Neural progenitor cell (in vitro differentiated cells): ENCODE measurements around the gene TP53BP1. TPM values are rescaled to one million over a fixed set of nuclear protein-coding genes. Genes with fewer than 3 reads are reported as not detected.

ENCODE experiments used
- DNase-seq: peaks from one replicate; pipeline ENCODE4 v3.0.0-alpha.2; 2016; ENCODE audit warnings: low spot score
- H2AFZ ChIP-seq: fragments of 200-600 bp; sonication (generic); replicated peaks from 2 replicates; pipeline ENCODE4 v1.6.1; 2016; ENCODE audit warnings: antibody characterized with exemption
- H3F3A ChIP-seq: fragments of 200-600 bp; sonication (generic); 2 replicates; pipeline ENCODE4 v1.6.1; 2016; ENCODE audit warnings: antibody characterized with exemption, low read depth
- H3K27ac ChIP-seq: fragments of 200-600 bp; sonication (generic); 2 replicates; pipeline ENCODE4 v1.5.1; 2016; ENCODE audit warnings: mild to moderate bottlenecking
- H3K27me3 ChIP-seq: fragments of 200-600 bp; sonication (generic); 2 replicates; pipeline ENCODE4 v1.6.1; 2016; ENCODE audit warnings: mild to moderate bottlenecking, moderate library complexity
- H3K36me3 ChIP-seq: fragments of 200-600 bp; sonication (generic); 2 replicates; pipeline ENCODE4 v1.5.1; 2016
- H3K4me1 ChIP-seq: fragments of 200-600 bp; sonication (generic); 2 replicates; pipeline ENCODE4 v1.6.1; 2016; ENCODE audit warnings: mixed run types
- H3K4me2 ChIP-seq: fragments of 200-600 bp; sonication (generic); 2 replicates; pipeline ENCODE4 v1.6.1; 2016
- H3K4me3 ChIP-seq: fragments of 200-600 bp; sonication (generic); 2 replicates; pipeline ENCODE4 v1.5.1; 2016
- H3K79me2 ChIP-seq: fragments of 200-600 bp; sonication (generic); 2 replicates; pipeline ENCODE4 v1.6.1; 2016; ENCODE audit warnings: low read depth
- H3K9ac ChIP-seq: fragments of 200-600 bp; sonication (generic); 2 replicates; pipeline ENCODE4 v1.6.1; 2016
- H3K9me3 ChIP-seq: fragments of 200-600 bp; sonication (generic); 2 replicates; pipeline ENCODE4 v1.5.1; 2016; ENCODE audit warnings: low read depth
- H4K20me1 ChIP-seq: fragments of 200-600 bp; sonication (generic); 2 replicates; pipeline ENCODE4 v1.6.1; 2016; ENCODE audit warnings: low read depth
- H3K27ac Mint-ChIP-seq: 3 replicates; pipeline ENCODE4 v1.8.0; 2021; ENCODE audit warnings: mixed read lengths
- H3K27me3 Mint-ChIP-seq: 2 replicates; pipeline ENCODE4 v1.8.0; 2022; ENCODE audit warnings: low read depth, mild to moderate bottlenecking, inconsistent platforms, moderate library complexity, mixed read lengths; ENCODE audit not compliant: insufficient read depth
- H3K36me3 Mint-ChIP-seq: 3 replicates; pipeline ENCODE4 v1.8.0; 2021; ENCODE audit warnings: mixed read lengths
- H3K4me1 Mint-ChIP-seq: 3 replicates; pipeline ENCODE4 v1.8.0; 2021; ENCODE audit warnings: mixed read lengths
- H3K4me3 Mint-ChIP-seq: 3 replicates; pipeline ENCODE4 v1.8.0; 2021; ENCODE audit warnings: mild to moderate bottlenecking, moderate library complexity, mixed read lengths
- H3K9me3 Mint-ChIP-seq: 3 replicates; pipeline ENCODE4 v1.8.0; 2020; ENCODE audit warnings: mixed read lengths
- CTCF ChIP-seq: fragments of 200-600 bp; sonication (generic); IDR thresholded peaks from 2 replicates; pipeline ENCODE4 v1.5.1; 2017; ENCODE audit warnings: antibody characterized with exemption, mild to moderate bottlenecking
- EZH2 ChIP-seq: fragments of 200-600 bp; sonication (generic); IDR thresholded peaks from 2 replicates; pipeline ENCODE4 v1.6.1; 2017; ENCODE audit warnings: antibody characterized with exemption, mild to moderate bottlenecking, moderate library complexity
- EZH2phosphoT487 ChIP-seq: fragments of 200-600 bp; sonication (generic); IDR thresholded peaks from 2 replicates; pipeline ENCODE4 v1.6.1; 2017; ENCODE audit warnings: antibody characterized with exemption
- total RNA-seq: library from RNA; depleted of rRNA; stranded (reverse); fragments of >200 nt; gene quantifications from 2 replicates; pipeline ENCODE4 v1.2.3, GENCODE V29; 2015; ENCODE audit warnings: low replicate concordance

Gene TP53BP1
- total RNA-seq, 1 donor from 2014 or later, result 66.5 TPM

DNA sequence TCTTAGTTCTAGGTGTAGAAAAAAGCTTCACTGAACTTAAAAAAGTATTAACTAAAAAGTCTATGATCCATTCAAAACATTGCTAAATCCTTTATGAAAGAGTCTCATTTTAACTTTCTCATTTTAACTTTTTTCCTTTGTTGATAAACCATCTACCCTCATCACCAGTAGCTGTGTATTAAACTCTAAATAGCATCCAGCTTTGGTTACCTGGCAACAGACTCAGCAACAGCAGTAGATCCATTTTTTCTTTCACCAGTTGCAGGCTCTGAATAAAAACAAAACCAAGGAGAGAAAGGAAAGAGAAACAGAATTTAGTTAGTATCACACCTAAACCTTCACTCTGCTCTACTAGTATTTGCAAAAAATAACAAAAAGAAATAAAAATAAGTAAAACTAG is 51.6 kb downstream of the TP53BP1 start:
- no peak overlapping the region for H3K4me2 ChIP-seq
- H3K9me3 Mint-ChIP-seq, result no peaks in the 10 kb centered on the region
- no peak for DNase-seq
- no peaks in the 10 kb centered on the region for H3K27me3 ChIP-seq
- no peak overlapping the region for H3K9ac ChIP-seq
- H3K79me2 ChIP-seq, result no peaks in the 10 kb centered on the region
- no peaks in the 10 kb centered on the region for H3K9me3 ChIP-seq
- no peaks in the 10 kb centered on the region for H3K27me3 Mint-ChIP-seq
- H3K4me3 Mint-ChIP-seq, result peak overlapping the region; percentile 34
- H3K4me3 ChIP-seq, result no peak overlapping the region
- no peaks in the 10 kb centered on the region for H4K20me1 ChIP-seq
- peaks cover 5% of the 10 kb centered on the region for H3K4me1 ChIP-seq
- peak overlapping the region; percentile 94 for H3K27ac Mint-ChIP-seq
- peaks cover 16% of the 10 kb centered on the region for H3K4me1 Mint-ChIP-seq
- TF ChIP-seq CTCF, result no peak
- no peak overlapping the region for H2AFZ ChIP-seq
- H3K36me3 ChIP-seq, result peaks cover 6% of the 10 kb centered on the region
- peaks cover 6% of the 10 kb centered on the region for H3F3A ChIP-seq
- peak overlapping the region; percentile 57 for H3K27ac ChIP-seq
- peaks cover 29% of the 10 kb centered on the region for H3K36me3 Mint-ChIP-seq

DNA sequence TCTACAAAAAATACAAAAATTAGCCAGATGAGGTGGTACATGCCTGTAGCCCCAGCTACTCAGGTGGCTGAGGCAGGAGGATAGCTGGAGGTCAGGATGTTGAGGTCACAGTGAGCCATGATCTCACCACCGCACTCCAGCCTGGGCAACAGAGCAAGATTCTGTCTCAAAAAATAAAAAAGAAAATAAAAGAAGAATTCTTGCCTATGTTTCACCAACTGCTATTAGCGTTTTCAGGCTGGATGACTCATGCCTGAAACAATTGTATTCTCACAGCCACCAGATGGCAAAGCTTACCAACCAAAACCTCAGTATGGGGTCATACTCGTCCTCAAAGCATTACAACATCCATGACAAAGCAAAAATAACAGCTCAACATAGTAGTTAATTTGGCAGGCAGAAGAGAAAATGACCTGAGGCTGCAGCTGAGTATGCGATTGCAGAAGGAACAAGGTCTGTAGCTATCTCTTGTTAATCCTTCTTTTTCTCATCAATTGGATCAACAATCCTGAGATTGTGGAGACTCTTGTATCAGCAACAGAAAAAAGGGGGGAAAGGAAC is 52.2 kb downstream of the TP53BP1 start:
- peaks cover 6% of the 10 kb centered on the region for H3F3A ChIP-seq
- TF ChIP-seq EZH2phosphoT487 (no peak), CTCF (peak; percentile 10)
- no peaks in the 10 kb centered on the region for H3K9me3 ChIP-seq
- no peaks in the 10 kb centered on the region for H4K20me1 ChIP-seq
- H3K27me3 ChIP-seq, result no peaks in the 10 kb centered on the region
- peak; percentile 25 for DNase-seq
- H3K36me3 Mint-ChIP-seq, result peaks cover 26% of the 10 kb centered on the region
- H3K4me1 ChIP-seq, result peaks cover 5% of the 10 kb centered on the region
- H3K4me3 Mint-ChIP-seq, result no peak overlapping the region
- H2AFZ ChIP-seq, result no peak overlapping the region
- H3K4me3 ChIP-seq, result no peak overlapping the region
- H3K36me3 ChIP-seq, result peaks cover 6% of the 10 kb centered on the region
- no peaks in the 10 kb centered on the region for H3K27me3 Mint-ChIP-seq
- no peak overlapping the region for H3K4me2 ChIP-seq
- no peak overlapping the region for H3K9ac ChIP-seq
- no peaks in the 10 kb centered on the region for H3K79me2 ChIP-seq
- peak overlapping the region; percentile 94 for H3K27ac Mint-ChIP-seq
- no peaks in the 10 kb centered on the region for H3K9me3 Mint-ChIP-seq
- H3K4me1 Mint-ChIP-seq, result peaks cover 16% of the 10 kb centered on the region
- H3K27ac ChIP-seq, result peak overlapping the region; percentile 57

DNA sequence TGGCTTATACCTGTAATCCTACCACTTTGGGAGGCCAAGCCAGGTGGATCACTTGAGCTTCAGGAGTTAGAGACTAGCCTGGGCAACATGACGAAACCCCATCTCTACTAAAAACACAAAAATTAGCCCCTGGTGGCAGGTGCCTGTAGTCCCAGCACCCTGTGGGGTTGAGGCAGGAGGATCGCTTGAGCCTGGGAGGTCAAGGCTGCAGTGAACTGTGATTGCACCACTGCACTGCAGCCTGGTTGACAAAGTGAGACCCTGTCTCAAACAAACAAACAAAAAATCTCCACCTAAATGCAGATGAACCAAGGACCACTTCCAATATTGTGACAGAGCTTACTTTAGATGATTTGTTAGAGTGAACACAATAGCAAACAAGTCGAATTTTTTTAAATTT is 53.7 kb downstream of the TP53BP1 start:
- H3K36me3 Mint-ChIP-seq, result peaks cover 22% of the 10 kb centered on the region
- no peak overlapping the region for H3K4me3 ChIP-seq
- DNase-seq, result no peak
- H3K27me3 ChIP-seq, result no peaks in the 10 kb centered on the region
- no peaks in the 10 kb centered on the region for H3K79me2 ChIP-seq
- no peak overlapping the region for H2AFZ ChIP-seq
- no peak overlapping the region for H3K27ac ChIP-seq
- no peaks in the 10 kb centered on the region for H3K27me3 Mint-ChIP-seq
- H3K27ac Mint-ChIP-seq, result no peak overlapping the region
- no peak overlapping the region for H3K9ac ChIP-seq
- no peak overlapping the region for H3K4me2 ChIP-seq
- H3K9me3 ChIP-seq, result no peaks in the 10 kb centered on the region
- H3K36me3 ChIP-seq, result peaks cover 6% of the 10 kb centered on the region
- H3K4me3 Mint-ChIP-seq, result no peak overlapping the region
- H3K9me3 Mint-ChIP-seq, result no peaks in the 10 kb centered on the region
- H3F3A ChIP-seq, result peaks cover 6% of the 10 kb centered on the region
- H3K4me1 ChIP-seq, result peaks cover 5% of the 10 kb centered on the region
- no peaks in the 10 kb centered on the region for H4K20me1 ChIP-seq
- TF ChIP-seq EZH2phosphoT487 (no peak), CTCF (no peak), EZH2 (no peak)
- peaks cover 16% of the 10 kb centered on the region for H3K4me1 Mint-ChIP-seq
